K562 (cell line): ENCODE measurements around the gene HTR4. TPM values are rescaled to one million over a fixed set of nuclear protein-coding genes. Genes with fewer than 3 reads are reported as not detected.

Source experiments
- ATF7 ChIP-seq: fragments of 450-650 bp; IDR thresholded peaks from 2 replicates; pipeline ENCODE4 v1.7.1; 2014; ENCODE audit warnings: mild to moderate bottlenecking, moderate library complexity
- CBFA2T3 ChIP-seq: fragments of 450-650 bp; IDR thresholded peaks from 2 replicates; pipeline ENCODE4 v1.6.1; 2017
- CHD7 ChIP-seq: fragments of 200-600 bp; sonication (generic); IDR thresholded peaks from one replicate; pipeline ENCODE4 v1.6.1; 2012; ENCODE audit warnings: mild to moderate bottlenecking, low read depth, low read length, inconsistent platforms
- CTBP1 ChIP-seq: fragments of 450-650 bp; IDR thresholded peaks from 2 replicates; pipeline ENCODE4 v1.6.1; 2016; ENCODE audit warnings: borderline replicate concordance
- HMBOX1 ChIP-seq: sonication (generic); IDR thresholded peaks from 2 replicates; pipeline ENCODE4 v1.6.1; 2016
- HOXB6 ChIP-seq: fragments of 250-450 bp; sonication (Bioruptor Pico); IDR thresholded peaks from 2 replicates; pipeline ENCODE4 v1.5.1; 2022; ENCODE audit warnings: mild to moderate bottlenecking, borderline replicate concordance
- JUNB ChIP-seq: fragments of 450-650 bp; formaldehyde crosslinking; conservative IDR thresholded peaks from 2 replicates; pipeline ENCODE4 v1.4.0; 2020; ENCODE audit warnings: mild to moderate bottlenecking
- KDM2B ChIP-seq: fragments of 250-450 bp; sonication (Bioruptor Pico); IDR thresholded peaks from 2 replicates; pipeline ENCODE4 v1.8.0; 2021; ENCODE audit warnings: mild to moderate bottlenecking, moderate library complexity
- L3MBTL2 ChIP-seq: fragments of 450-650 bp; IDR thresholded peaks from 2 replicates; pipeline ENCODE4 v1.6.1; 2016; ENCODE audit warnings: mild to moderate bottlenecking, moderate library complexity
- NR2F6 ChIP-seq: fragments of 450-650 bp; formaldehyde crosslinking; IDR thresholded peaks from 2 replicates; pipeline ENCODE4 v1.4.0; 2020; ENCODE audit warnings: mild to moderate bottlenecking
- RBBP5 ChIP-seq: fragments of 200-600 bp; sonication (generic); IDR thresholded peaks from 2 replicates; pipeline ENCODE4 v1.6.1; 2012; ENCODE audit warnings: borderline replicate concordance, mild to moderate bottlenecking, low read length, control low read depth, inconsistent platforms; ENCODE audit not compliant: insufficient read depth, poor library complexity, severe bottlenecking
- TRIM24 ChIP-seq, 2 experiments: fragments of 450-650 bp; IDR thresholded peaks; 2 replicates each; pipeline ENCODE4 v1.6.1; 2016
- ZBTB2 ChIP-seq: fragments of 450-650 bp; IDR thresholded peaks from 2 replicates; pipeline ENCODE4 v1.6.1; 2016; ENCODE audit warnings: antibody characterized with exemption
- ZNF146 ChIP-seq: IDR thresholded peaks from one replicate; pipeline ENCODE4 v1.6.1; 2018; ENCODE audit warnings: missing compliant biosample characterization; ENCODE audit not compliant: unreplicated experiment
- ZNF23 ChIP-seq: fragments of 250-450 bp; sonication (Bioruptor Pico); IDR thresholded peaks from 2 replicates; pipeline ENCODE4 v1.4.0; 2020; ENCODE audit warnings: mild to moderate bottlenecking
- polyA plus RNA-seq, 8 experiments: library from polyadenylated mRNA; depleted of rRNA in 4 of 8; stranded (reverse) in 5 of 8; unstranded in 3 of 8; fragments of >200 nt; fragmentation: Nextera tagmentation in 2 of 8; fragmentation: Illumina TruSeq in 1 of 8; extraction: Ambion mirVana in 2 of 8; extraction: Trizol in 1 of 8; gene quantifications; 2 replicates each; pipeline versions ENCODE4 v1.2.1 to v1.2.3, GENCODE V29; 2011 to 2014; ENCODE audit warnings: inconsistent platforms in 1 of 8, missing spikeins in 1 of 8
- total RNA-seq, 7 experiments: library from RNA; depleted of rRNA in 6 of 7; stranded (reverse); fragments of >200 nt in 6 of 7; fragmentation: Illumina TruSeq in 2 of 7; extraction: Trizol in 2 of 7; gene quantifications; 2 replicates each; pipeline versions ENCODE4 v1.2.1 to v1.2.3, GENCODE V29; 2011 to 2021; ENCODE audit warnings: low replicate concordance in 1 of 7
- TF ChIP-seq, protein P1 (sequence below): fragments of 450-650 bp; conservative IDR thresholded peaks from 2 replicates; pipeline ENCODE4 v1.6.1; 2016; ENCODE audit warnings: missing genetic modification characterization, low read depth, mild to moderate bottlenecking, missing compliant biosample characterization, moderate library complexity

HTR4 gene
- total and polyA plus RNA-seq, 9 of the 15 experiments (the other 6 are each of a cell fraction or from before 2014, with no cell fraction given): 0.13 TPM; not detected in 8

DNA sequence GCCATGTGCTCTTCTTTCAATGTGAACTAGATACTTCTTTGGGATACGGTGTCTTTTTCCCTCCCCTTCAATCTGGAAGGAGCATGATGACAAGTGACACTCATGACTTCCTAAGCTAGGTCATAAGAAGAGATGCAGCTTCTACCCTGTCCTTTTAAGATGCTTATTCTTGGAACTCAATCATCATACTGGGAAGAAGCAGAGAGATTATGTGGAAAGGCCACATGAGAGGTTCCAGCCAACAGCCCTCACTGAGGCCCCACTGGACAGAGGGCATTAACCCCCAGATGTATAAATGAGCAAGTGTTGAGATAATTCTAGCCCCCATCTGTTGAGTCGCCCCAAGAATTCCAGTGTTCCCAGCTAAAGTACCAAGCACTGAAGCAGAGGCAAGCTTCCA, 29.3 kb upstream of the HTR4 start (continued):
- no peak for TF ChIP-seq CHD7
- no peak for TF ChIP-seq ATF7
- TF ChIP-seq JUNB (CRISPR knock-in tag): no peak
- TF ChIP-seq RBBP5: no peak
- no peak for TF ChIP-seq ZBTB2
- TF ChIP-seq ZNF146 (CRISPR knock-in tag): no peak
- TF ChIP-seq TRIM24 (IDR thresholded peaks at IDR 0.05): no peak
- peak; percentile 69; the same call in 1 of the 2 replicates for TF ChIP-seq CTBP1
- no peak for TF ChIP-seq ZNF23 (CRISPR knock-in tag)
- TF ChIP-seq HMBOX1: no peak
- TF ChIP-seq, protein P1, sequence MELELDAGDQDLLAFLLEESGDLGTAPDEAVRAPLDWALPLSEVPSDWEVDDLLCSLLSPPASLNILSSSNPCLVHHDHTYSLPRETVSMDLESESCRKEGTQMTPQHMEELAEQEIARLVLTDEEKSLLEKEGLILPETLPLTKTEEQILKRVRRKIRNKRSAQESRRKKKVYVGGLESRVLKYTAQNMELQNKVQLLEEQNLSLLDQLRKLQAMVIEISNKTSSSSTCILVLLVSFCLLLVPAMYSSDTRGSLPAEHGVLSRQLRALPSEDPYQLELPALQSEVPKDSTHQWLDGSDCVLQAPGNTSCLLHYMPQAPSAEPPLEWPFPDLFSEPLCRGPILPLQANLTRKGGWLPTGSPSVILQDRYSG (tag): no peak
- TF ChIP-seq CBFA2T3: peak; percentile 27; the same call in 1 of the 2 replicates
- TF ChIP-seq NR2F6 (CRISPR knock-in tag): no peak
- no peak for TF ChIP-seq KDM2B (CRISPR knock-in tag)
- TF ChIP-seq L3MBTL2: 0 out of 2 replicates have a peak, but pooled peaks have one; percentile 12
- TF ChIP-seq HOXB6 (CRISPR knock-in tag): no peak
